Parathyroid adenoma (tissue), 2 donors: ENCODE results near the gene CRAMP1.

Source experiments
- H2AFZ ChIP-seq: fragments of 300-600 bp; sonication (generic); one replicate; pipeline ENCODE4 v1.7.0; 2017; ENCODE audit warnings: antibody characterized with exemption, mild to moderate bottlenecking
- H3K27ac ChIP-seq: fragments of 300-600 bp; sonication (generic); one replicate; pipeline ENCODE4 v1.7.0; 2017
- H3K27me3 ChIP-seq: fragments of 300-600 bp; sonication (generic); one replicate; pipeline ENCODE4 v1.7.0; 2017; ENCODE audit warnings: low read length; ENCODE audit not compliant: control insufficient read depth, insufficient read depth
- H3K36me3 ChIP-seq: fragments of 300-600 bp; sonication (generic); one replicate; pipeline ENCODE4 v1.7.0; 2017; ENCODE audit warnings: low read length; ENCODE audit not compliant: control insufficient read depth, insufficient read depth
- H3K4me1 ChIP-seq: fragments of 300-600 bp; sonication (generic); one replicate; pipeline ENCODE4 v1.7.0; 2017; ENCODE audit warnings: control low read depth
- H3K4me2 ChIP-seq: fragments of 300-600 bp; sonication (generic); one replicate; pipeline ENCODE4 v1.7.0; 2017; ENCODE audit warnings: low read length
- H3K4me3 ChIP-seq: fragments of 300-600 bp; sonication (generic); one replicate; pipeline ENCODE4 v1.7.0; 2017; ENCODE audit warnings: low read depth, low read length
- H3K79me2 ChIP-seq: fragments of 300-600 bp; sonication (generic); one replicate; pipeline ENCODE4 v1.7.0; 2017; ENCODE audit warnings: control low read depth
- H3K9ac ChIP-seq: fragments of 300-600 bp; sonication (generic); one replicate; pipeline ENCODE4 v1.7.0; 2017; ENCODE audit warnings: mild to moderate bottlenecking
- H3K9me3 ChIP-seq: fragments of 300-600 bp; sonication (generic); one replicate; pipeline ENCODE4 v1.7.0; 2017; ENCODE audit warnings: low read length; ENCODE audit not compliant: control insufficient read depth
- CTCF ChIP-seq: fragments of 300-600 bp; sonication (generic); IDR thresholded peaks from one replicate; pipeline ENCODE4 v1.7.0; 2017; ENCODE audit warnings: antibody characterized with exemption, mild to moderate bottlenecking
- donor health status: primary hyperparathyroidism.

Gene CRAMP1

GRCh38 chr16:1708768-1709180 is 96.6 kb downstream of the CRAMP1 start:
- Histone ChIP-seq H3K4me1 (peaks cover 25% of the 10 kb centered on the region), H3K9ac (no peak overlapping the region), H2AFZ (peak overlapping the region; percentile 13), H3K4me2 (peak overlapping the region; percentile 48), H3K36me3 (no peaks in the 10 kb centered on the region), H3K4me3 (peak overlapping the region; percentile 15), H3K9me3 (no peaks in the 10 kb centered on the region), H3K27ac (peak overlapping the region; percentile 73), H3K27me3 (no peaks in the 10 kb centered on the region), H3K79me2 (peaks cover 47% of the 10 kb centered on the region)
- no peak for TF ChIP-seq CTCF

- Histone ChIP-seq H3K27ac (peak overlapping the region; percentile 73), H3K4me3 (no peak overlapping the region), H3K4me2 (peak overlapping the region; percentile 1), H3K27me3 (no peaks in the 10 kb centered on the region), H3K36me3 (no peaks in the 10 kb centered on the region), H3K9ac (no peak overlapping the region), H2AFZ (no peak overlapping the region), H3K79me2 (peaks cover 53% of the 10 kb centered on the region), H3K4me1 (peaks cover 31% of the 10 kb centered on the region), H3K9me3 (no peaks in the 10 kb centered on the region)
- no peak for TF ChIP-seq CTCF
Observed at GRCh38 chr16:1709356-1709755, 97.2 kb downstream of the CRAMP1 start.

GRCh38 chr16:1710811-1711507 is 98.8 kb downstream of the CRAMP1 start:
- Histone ChIP-seq H3K27ac (no peak overlapping the region), H3K4me3 (no peak overlapping the region), H3K36me3 (no peaks in the 10 kb centered on the region), H3K27me3 (no peaks in the 10 kb centered on the region), H2AFZ (no peak overlapping the region), H3K9me3 (no peaks in the 10 kb centered on the region), H3K4me1 (peaks cover 35% of the 10 kb centered on the region), H3K4me2 (no peak overlapping the region), H3K79me2 (peaks cover 67% of the 10 kb centered on the region), H3K9ac (no peak overlapping the region)
- TF ChIP-seq CTCF, result no peak

- H3K4me3 ChIP-seq, result no peak overlapping the region
- no peak overlapping the region for H3K27ac ChIP-seq
- H3K9me3 ChIP-seq, result no peaks in the 10 kb centered on the region
- H3K36me3 ChIP-seq, result no peaks in the 10 kb centered on the region
- H3K27me3 ChIP-seq, result no peaks in the 10 kb centered on the region
- no peak for TF ChIP-seq CTCF
- H2AFZ ChIP-seq, result no peak overlapping the region
- no peak overlapping the region for H3K9ac ChIP-seq
- peaks cover 77% of the 10 kb centered on the region for H3K79me2 ChIP-seq
- no peak overlapping the region for H3K4me2 ChIP-seq
- H3K4me1 ChIP-seq, result peaks cover 31% of the 10 kb centered on the region
Observed at GRCh38 chr16:1712791-1713261, 100.7 kb downstream of the CRAMP1 start.

- no peak for TF ChIP-seq CTCF
- Histone ChIP-seq H3K79me2 (peaks cover 78% of the 10 kb centered on the region), H2AFZ (no peak overlapping the region), H3K9ac (no peak overlapping the region), H3K4me1 (peaks cover 26% of the 10 kb centered on the region), H3K9me3 (no peaks in the 10 kb centered on the region), H3K36me3 (no peaks in the 10 kb centered on the region), H3K27ac (peak overlapping the region; percentile 52), H3K27me3 (no peaks in the 10 kb centered on the region), H3K4me2 (no peak overlapping the region), H3K4me3 (no peak overlapping the region)
Observed at GRCh38 chr16:1713331-1713730, 101.2 kb downstream of the CRAMP1 start.
